ENCODE results near the gene TRAPPC5. TPM values are rescaled to one million over a fixed set of nuclear protein-coding genes. Genes with fewer than 3 reads are reported as not detected.

TRAPPC5 gene
- total RNA-seq, 1 experiment from 2014 or later: 317 TPM

DNA sequence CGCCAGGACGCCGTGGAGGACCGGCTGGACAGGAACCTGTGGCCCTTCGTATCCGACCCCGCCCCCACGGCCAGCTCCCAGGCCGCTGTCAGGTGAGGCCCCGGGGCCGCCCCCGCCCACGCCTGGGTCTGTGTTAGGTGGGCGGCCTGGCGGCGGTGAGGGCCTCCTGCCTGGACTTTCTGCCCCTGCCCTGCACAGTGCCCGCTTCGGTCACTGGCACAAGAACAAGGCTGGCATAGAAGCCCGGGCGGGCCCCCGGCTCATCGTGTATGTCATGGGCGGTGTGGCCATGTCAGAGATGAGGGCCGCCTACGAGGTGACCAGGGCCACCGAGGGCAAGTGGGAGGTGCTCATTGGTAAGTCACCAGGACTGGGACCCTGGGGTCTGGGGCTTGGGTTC is 33.5 kb upstream of the TRAPPC5 start:
- POLR2A ChIA-PET (ENCODE audit: unreplicated experiment): no interaction called here
- Histone ChIP-seq H3K27ac (ENCODE audit: low read length) (no peak overlapping the region), H3K4me1 (ENCODE audit: insufficient read depth, low read length) (peaks cover under 1% of the 10 kb centered on the region; the same call in 1 of the 2 replicates), H3K4me3 (ENCODE audit: low read length) (no peak overlapping the region), H3K79me2 (ENCODE audit: low read length) (no peaks in the 10 kb centered on the region), H4K20me1 (ENCODE audit: low read length) (no peaks in the 10 kb centered on the region), H3K9me2 (replicated peaks; ENCODE audit: low read length) (no peaks in the 10 kb centered on the region), H3F3A (ENCODE audit: low read length, unreplicated experiment) (no peaks in the 10 kb centered on the region), H3K9ac (ENCODE audit: low read length) (no peak overlapping the region), H3K27me3 (ENCODE audit: low read length) (no peaks in the 10 kb centered on the region), H3K9me3 (ENCODE audit: low read length) (no peaks in the 10 kb centered on the region), H3K4me2 (ENCODE audit: low read length) (no peak overlapping the region), H3K36me3 (ENCODE audit: low read depth, low read length) (peaks cover 7% of the 10 kb centered on the region; the same call in 1 of the 2 replicates), H2AFZ (ENCODE audit: low read length) (no peak overlapping the region)
- no peak for TF ChIP-seq EZH2 (IDR thresholded peaks at IDR 0.05; ENCODE audit: low read length, unreplicated experiment)
- no peak for TF ChIP-seq CTCF (conservative IDR thresholded peaks at IDR 0.05; ENCODE audit: low read depth, low read length)
- TF ChIP-seq EZH2phosphoT487 (IDR thresholded peaks at IDR 0.05; ENCODE audit: borderline replicate concordance, low read length): no peak
- DNase-seq (no peak), ATAC-seq (no peak)
- BruUV-seq (replicated peaks): no TSS peak
- CTCF ChIA-PET: no interaction called here
- intact Hi-C loops (cut with micrococcal nuclease): no loop called here

GRCh38 chr19:7648265-7649014 is 32.2 kb upstream of the TRAPPC5 start:
- H3K9me2 ChIP-seq (replicated peaks; ENCODE audit: low read length): no peaks in the 10 kb centered on the region
- no peak overlapping the region for H3K4me3 ChIP-seq (ENCODE audit: low read length)
- H3F3A ChIP-seq (ENCODE audit: low read length, unreplicated experiment): no peaks in the 10 kb centered on the region
- no peak overlapping the region for H2AFZ ChIP-seq (ENCODE audit: low read length)
- H3K27me3 ChIP-seq (ENCODE audit: low read length): no peaks in the 10 kb centered on the region
- no peaks in the 10 kb centered on the region for H3K9me3 ChIP-seq (ENCODE audit: low read length)
- no peak for DNase-seq
- TF ChIP-seq EZH2 (IDR thresholded peaks at IDR 0.05; ENCODE audit: low read length, unreplicated experiment) (no peak), EZH2phosphoT487 (IDR thresholded peaks at IDR 0.05; ENCODE audit: borderline replicate concordance, low read length) (no peak), CTCF (conservative IDR thresholded peaks at IDR 0.05; ENCODE audit: low read depth, low read length) (no peak)
- H3K36me3 ChIP-seq (ENCODE audit: low read depth, low read length): peaks cover 7% of the 10 kb centered on the region; the same call in 1 of the 2 replicates
- intact Hi-C loops (cut with micrococcal nuclease): no loop called here
- BruUV-seq (replicated peaks): TSS peak; percentile 18
- no peak overlapping the region for H3K9ac ChIP-seq (ENCODE audit: low read length)
- no peaks in the 10 kb centered on the region for H4K20me1 ChIP-seq (ENCODE audit: low read length)
- no peaks in the 10 kb centered on the region for H3K79me2 ChIP-seq (ENCODE audit: low read length)
- ChIA-PET CTCF (interaction anchor here (0.6 to 1.0 kb wide), 2 partner anchors 80 to 130 kb away, joined by 5 to 9 read pairs; no protein-coding TSS in a partner anchor), POLR2A (ENCODE audit: unreplicated experiment) (interaction anchor here (0.5 kb wide), 1 partner anchor 671 kb away, joined by 7 read pairs; no protein-coding TSS in a partner anchor)
- H3K4me1 ChIP-seq (ENCODE audit: insufficient read depth, low read length): peaks cover 3% of the 10 kb centered on the region; the same call in 1 of the 2 replicates
- H3K4me2 ChIP-seq (ENCODE audit: low read length): no peak overlapping the region
- no peak overlapping the region for H3K27ac ChIP-seq (ENCODE audit: low read length)
- no peak for ATAC-seq

- intact Hi-C loops (cut with micrococcal nuclease): no loop called here
These were observed 30.5 kb upstream of the TRAPPC5 start for GRCh38 chr19:7650148-7650547.

More at GRCh38 chr19:7650148-7650547, 30.5 kb upstream of the TRAPPC5 start:
- Histone ChIP-seq H3K4me3 (ENCODE audit: low read length) (no peak overlapping the region), H3K36me3 (ENCODE audit: low read depth, low read length) (0 out of 2 replicates have a peak, but pooled peaks cover 2% of the 10 kb centered on the region), H3K9ac (ENCODE audit: low read length) (no peak overlapping the region), H3K27me3 (ENCODE audit: low read length) (no peaks in the 10 kb centered on the region), H4K20me1 (ENCODE audit: low read length) (no peaks in the 10 kb centered on the region), H3K79me2 (ENCODE audit: low read length) (no peaks in the 10 kb centered on the region), H3K9me3 (ENCODE audit: low read length) (no peaks in the 10 kb centered on the region), H3K9me2 (replicated peaks; ENCODE audit: low read length) (no peaks in the 10 kb centered on the region), H3K4me2 (ENCODE audit: low read length) (no peak overlapping the region), H3K27ac (ENCODE audit: low read length) (no peak overlapping the region), H3F3A (ENCODE audit: low read length, unreplicated experiment) (no peaks in the 10 kb centered on the region), H2AFZ (ENCODE audit: low read length) (no peak overlapping the region), H3K4me1 (ENCODE audit: insufficient read depth, low read length) (peaks cover 3% of the 10 kb centered on the region; the same call in 1 of the 2 replicates)
- no TSS peak for BruUV-seq (replicated peaks)
- POLR2A ChIA-PET (ENCODE audit: unreplicated experiment): no interaction called here
- TF ChIP-seq EZH2 (IDR thresholded peaks at IDR 0.05; ENCODE audit: low read length, unreplicated experiment): no peak
- no peak for TF ChIP-seq EZH2phosphoT487 (IDR thresholded peaks at IDR 0.05; ENCODE audit: borderline replicate concordance, low read length)
- TF ChIP-seq CTCF (conservative IDR thresholded peaks at IDR 0.05; ENCODE audit: low read depth, low read length): no peak
- CTCF ChIA-PET: interaction anchor here (1.2 kb wide), 1 partner anchor 31 kb away, joined by 4 read pairs; the partner anchor contains the start of gene TRAPPC5
- ATAC-seq (no peak), DNase-seq (no peak)
